ENCODE measurements around the gene INO80.

The INO80 gene

GRCh38 chr15:40999190-40999589 lies 116.9 kb downstream of the INO80 start:
- no peak for DNase-seq (ENCODE audit: low read depth)

- no peak for DNase-seq (ENCODE audit: low read depth)
Observed at GRCh38 chr15:40995656-40996055, 120.4 kb downstream of the INO80 start.

GRCh38 chr15:40992825-40993224 lies 123.3 kb downstream of the INO80 start:
- DNase-seq (ENCODE audit: low read depth), result no peak

GRCh38 chr15:40992241-40992741 lies 123.8 kb downstream of the INO80 start:
- DNase-seq (ENCODE audit: low read depth), result no peak

- no peak for DNase-seq (ENCODE audit: low read depth)
Observed at GRCh38 chr15:40991355-40991754, 124.7 kb downstream of the INO80 start.

GRCh38 chr15:40990789-40991188 lies 125.3 kb downstream of the INO80 start:
- DNase-seq (ENCODE audit: low read depth), result no peak

- no peak for DNase-seq (ENCODE audit: low read depth)
Observed at GRCh38 chr15:40990080-40990479, 126.0 kb downstream of the INO80 start.

GRCh38 chr15:40988156-40988555 lies 127.9 kb downstream of the INO80 start:
- DNase-seq (ENCODE audit: low read depth), result no peak

GRCh38 chr15:40986820-40987219 lies 129.3 kb downstream of the INO80 start:
- no peak for DNase-seq (ENCODE audit: low read depth)

GRCh38 chr15:40985541-40986330 lies 130.3 kb downstream of the INO80 start:
- DNase-seq (ENCODE audit: low read depth), result no peak

GRCh38 chr15:40984964-40985363 lies 131.1 kb downstream of the INO80 start:
- peak; percentile 47 for DNase-seq (ENCODE audit: low read depth)

GRCh38 chr15:40984406-40984805 lies 131.7 kb downstream of the INO80 start:
- no peak for DNase-seq (ENCODE audit: low read depth)

GRCh38 chr15:40982855-40983254 lies 133.2 kb downstream of the INO80 start:
- peak; percentile 77 for DNase-seq (ENCODE audit: low read depth)

- DNase-seq (ENCODE audit: low read depth), result no peak
Observed at GRCh38 chr15:40981186-40981585, 134.9 kb downstream of the INO80 start.

- DNase-seq (ENCODE audit: low read depth), result no peak
Observed at GRCh38 chr15:40978562-40978961, 137.5 kb downstream of the INO80 start.

- no peak for DNase-seq (ENCODE audit: low read depth)
Observed at GRCh38 chr15:40978141-40978540, 137.9 kb downstream of the INO80 start.

- no peak for DNase-seq (ENCODE audit: low read depth)
Observed at GRCh38 chr15:40976819-40977218, 139.3 kb downstream of the INO80 start.

GRCh38 chr15:40974879-40975278 lies 141.2 kb downstream of the INO80 start:
- no peak for DNase-seq (ENCODE audit: low read depth)

- DNase-seq (ENCODE audit: low read depth), result no peak
Observed at GRCh38 chr15:40969363-40969762, 146.7 kb downstream of the INO80 start.

GRCh38 chr15:40968290-40969085 lies 147.6 kb downstream of the INO80 start:
- no peak for DNase-seq (ENCODE audit: low read depth)

- DNase-seq (ENCODE audit: low read depth), result no peak
Observed at GRCh38 chr15:40964634-40965033, 151.4 kb downstream of the INO80 start.

- DNase-seq (ENCODE audit: low read depth), result no peak
Observed at GRCh38 chr15:40964006-40964405, 152.1 kb downstream of the INO80 start.

- DNase-seq (ENCODE audit: low read depth), result no peak
Observed at GRCh38 chr15:40963201-40963600, 152.9 kb downstream of the INO80 start.

Measured in HS-27A (cell line).